ENCODE measurements around the gene CLBA1. TPM values are rescaled to one million over a fixed set of nuclear protein-coding genes. Genes with fewer than 3 reads are reported as not detected.
A peak's percentile ranks its signal among the peaks of the same experiment; 100 is the strongest.

CLBA1 gene
- total and polyA plus RNA-seq, 9 of the 15 experiments (the other 6 are each of a cell fraction or from before 2014, with no cell fraction given) = 0.04 to 3.9 (median 2.6) TPM

DNA sequence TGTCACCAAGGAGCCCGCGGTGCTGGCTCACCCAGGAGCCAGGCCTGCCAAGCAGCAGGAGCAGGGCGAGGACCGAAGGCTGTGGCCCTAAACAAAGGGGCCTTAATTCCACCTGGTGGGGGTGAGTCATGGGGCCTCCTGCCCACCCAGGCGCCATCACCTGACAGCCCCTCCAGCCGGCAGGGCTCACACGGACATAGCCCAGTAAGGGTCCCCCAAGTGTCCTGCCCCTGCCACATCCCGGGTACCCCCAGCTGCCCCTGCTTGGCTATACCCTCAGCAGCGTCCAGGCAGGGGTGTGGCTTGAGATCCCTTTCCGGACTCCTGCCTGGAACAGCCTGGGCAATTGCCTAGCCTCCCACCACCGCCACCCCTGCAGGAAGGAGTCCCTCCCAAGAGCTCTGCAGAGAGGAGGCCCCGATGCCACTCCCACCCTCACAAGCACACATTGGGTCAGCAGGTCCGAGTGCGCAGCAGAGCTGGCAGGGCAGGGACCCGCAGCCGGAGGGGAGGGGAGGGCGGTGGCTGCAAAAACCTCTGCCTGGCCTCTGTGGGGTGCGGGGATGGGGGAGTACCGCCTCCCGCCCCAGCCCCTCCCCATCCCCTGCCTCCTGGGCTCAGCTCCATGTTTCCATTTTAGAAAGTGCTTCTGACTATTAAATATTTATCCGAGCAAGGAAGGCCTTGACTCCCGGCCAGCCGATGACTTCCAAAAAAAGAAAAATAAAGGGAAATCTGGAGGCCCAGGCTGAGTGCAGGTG, 12.0 kb upstream of the CLBA1 start:
- H3K79me2 ChIP-seq (ENCODE audit: control insufficient read depth, insufficient read depth, low read length) = no peaks in the 10 kb centered on the region
- H3K4me2 ChIP-seq (ENCODE audit: insufficient read depth, low read length) = no peak overlapping the region
- H3K36me3 ChIP-seq (ENCODE audit: control insufficient read depth, insufficient read depth, low read length) = no peaks in the 10 kb centered on the region
- ATAC-seq (no peak), DNase-seq (ENCODE audit: extremely low read depth in 1 of 4, low spot score in 3 of 4) (no peak), FAIRE-seq (no peak)
- no peak overlapping the region for H2AFZ ChIP-seq (ENCODE audit: low read depth, low read length)
- intact Hi-C loops (cut with micrococcal nuclease) (loop anchor here (2.0 kb wide), 1 partner anchor 115 kb away; no protein-coding TSS in a partner anchor), in situ Hi-C loops (cut with MboI) (loop anchor here (5.0 kb wide), 1 partner anchor 74 kb away; no protein-coding TSS in a partner anchor)
- BruUV-seq (replicated peaks) = no TSS peak
- H3K9me1 ChIP-seq (ENCODE audit: control insufficient read depth, insufficient read depth, low read length) = no peaks in the 10 kb centered on the region
- peaks cover under 1 to 79% of the 10 kb centered on the region in 2 experiments; a peak in 3 of 5 replicates for H3K4me1 ChIP-seq (replicated peaks in 1 of 2; ENCODE audit: control insufficient read depth in 2 of 2, insufficient read depth in 2 of 2, low read length in 2 of 2)
- peaks cover 0 to 3% of the 10 kb centered on the region in 2 experiments; a peak in 1 of 5 replicates for H3K27me3 ChIP-seq (ENCODE audit: control insufficient read depth in 2 of 2, insufficient read depth in 2 of 2, low read length in 2 of 2)
- ChIA-PET CTCF (ENCODE audit: low intra/inter-chr PET ratio) (no interaction called here), POLR2A (interaction anchor here (0.8 to 1.2 kb wide), 2 partner anchors 10 to 40 kb away, joined by 3 read pairs; no protein-coding TSS in a partner anchor)
- H3K9me3 ChIP-seq (replicated peaks; ENCODE audit: control insufficient read depth, insufficient read depth, low read depth, low read length) = no peaks in the 10 kb centered on the region
- peaks cover 16% of the 10 kb centered on the region; the same call in 1 of the 2 replicates for H4K20me1 ChIP-seq (replicated peaks; ENCODE audit: control insufficient read depth, insufficient read depth, low read length)
- 17% methylated on average over 13 of the region's 23 CpGs for WGBS (ENCODE audit: insufficient coverage, low coverage, missing lambda C conversion rate)
- no peak overlapping the region for H3K27ac ChIP-seq (ENCODE audit: extremely low read depth, low read depth, low read length)
- H3K4me3 ChIP-seq = no peak overlapping the region
- H3K9ac ChIP-seq (ENCODE audit: insufficient read depth in 1 of 2, low read depth in 2 of 2, low read length in 2 of 2) = 0 out of 4 replicates have a peak overlapping the region, but pooled peaks of 1 of the 2 experiments have one; percentile 45
- TF ChIP-seq, protein P1, sequence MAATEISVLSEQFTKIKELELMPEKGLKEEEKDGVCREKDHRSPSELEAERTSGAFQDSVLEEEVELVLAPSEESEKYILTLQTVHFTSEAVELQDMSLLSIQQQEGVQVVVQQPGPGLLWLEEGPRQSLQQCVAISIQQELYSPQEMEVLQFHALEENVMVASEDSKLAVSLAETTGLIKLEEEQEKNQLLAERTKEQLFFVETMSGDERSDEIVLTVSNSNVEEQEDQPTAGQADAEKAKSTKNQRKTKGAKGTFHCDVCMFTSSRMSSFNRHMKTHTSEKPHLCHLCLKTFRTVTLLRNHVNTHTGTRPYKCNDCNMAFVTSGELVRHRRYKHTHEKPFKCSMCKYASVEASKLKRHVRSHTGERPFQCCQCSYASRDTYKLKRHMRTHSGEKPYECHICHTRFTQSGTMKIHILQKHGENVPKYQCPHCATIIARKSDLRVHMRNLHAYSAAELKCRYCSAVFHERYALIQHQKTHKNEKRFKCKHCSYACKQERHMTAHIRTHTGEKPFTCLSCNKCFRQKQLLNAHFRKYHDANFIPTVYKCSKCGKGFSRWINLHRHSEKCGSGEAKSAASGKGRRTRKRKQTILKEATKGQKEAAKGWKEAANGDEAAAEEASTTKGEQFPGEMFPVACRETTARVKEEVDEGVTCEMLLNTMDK (IDR thresholded peaks at IDR 0.05; ENCODE audit: borderline replicate concordance, insufficient read depth, low read depth, low read length, poor library complexity, severe bottlenecking) = no peak
- TF ChIP-seq ZKSCAN1 (IDR thresholded peaks at IDR 0.05; ENCODE audit: low read depth, low read length) = 0 out of 2 replicates have a peak, but pooled peaks have one; percentile 18
- TF ChIP-seq NBN (IDR thresholded peaks at IDR 0.05; ENCODE audit: low read depth) = no peak
- no peak for TF ChIP-seq SMAD1 (IDR thresholded peaks at IDR 0.05; ENCODE audit: low read depth, low read length, partially characterized antibody)
- TF ChIP-seq, protein P2, sequence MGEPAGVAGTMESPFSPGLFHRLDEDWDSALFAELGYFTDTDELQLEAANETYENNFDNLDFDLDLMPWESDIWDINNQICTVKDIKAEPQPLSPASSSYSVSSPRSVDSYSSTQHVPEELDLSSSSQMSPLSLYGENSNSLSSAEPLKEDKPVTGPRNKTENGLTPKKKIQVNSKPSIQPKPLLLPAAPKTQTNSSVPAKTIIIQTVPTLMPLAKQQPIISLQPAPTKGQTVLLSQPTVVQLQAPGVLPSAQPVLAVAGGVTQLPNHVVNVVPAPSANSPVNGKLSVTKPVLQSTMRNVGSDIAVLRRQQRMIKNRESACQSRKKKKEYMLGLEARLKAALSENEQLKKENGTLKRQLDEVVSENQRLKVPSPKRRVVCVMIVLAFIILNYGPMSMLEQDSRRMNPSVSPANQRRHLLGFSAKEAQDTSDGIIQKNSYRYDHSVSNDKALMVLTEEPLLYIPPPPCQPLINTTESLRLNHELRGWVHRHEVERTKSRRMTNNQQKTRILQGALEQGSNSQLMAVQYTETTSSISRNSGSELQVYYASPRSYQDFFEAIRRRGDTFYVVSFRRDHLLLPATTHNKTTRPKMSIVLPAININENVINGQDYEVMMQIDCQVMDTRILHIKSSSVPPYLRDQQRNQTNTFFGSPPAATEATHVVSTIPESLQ (CRISPR knock-in tag; IDR thresholded peaks at IDR 0.05) = no peak
- 0 out of 2 replicates have a peak, but pooled peaks have one; percentile 9 for TF ChIP-seq FOSL1 (tag; conservative IDR thresholded peaks at IDR 0.05)
- TF ChIP-seq, protein P3, sequence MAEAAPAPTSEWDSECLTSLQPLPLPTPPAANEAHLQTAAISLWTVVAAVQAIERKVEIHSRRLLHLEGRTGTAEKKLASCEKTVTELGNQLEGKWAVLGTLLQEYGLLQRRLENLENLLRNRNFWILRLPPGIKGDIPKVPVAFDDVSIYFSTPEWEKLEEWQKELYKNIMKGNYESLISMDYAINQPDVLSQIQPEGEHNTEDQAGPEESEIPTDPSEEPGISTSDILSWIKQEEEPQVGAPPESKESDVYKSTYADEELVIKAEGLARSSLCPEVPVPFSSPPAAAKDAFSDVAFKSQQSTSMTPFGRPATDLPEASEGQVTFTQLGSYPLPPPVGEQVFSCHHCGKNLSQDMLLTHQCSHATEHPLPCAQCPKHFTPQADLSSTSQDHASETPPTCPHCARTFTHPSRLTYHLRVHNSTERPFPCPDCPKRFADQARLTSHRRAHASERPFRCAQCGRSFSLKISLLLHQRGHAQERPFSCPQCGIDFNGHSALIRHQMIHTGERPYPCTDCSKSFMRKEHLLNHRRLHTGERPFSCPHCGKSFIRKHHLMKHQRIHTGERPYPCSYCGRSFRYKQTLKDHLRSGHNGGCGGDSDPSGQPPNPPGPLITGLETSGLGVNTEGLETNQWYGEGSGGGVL (CRISPR knock-in tag; IDR thresholded peaks at IDR 0.05) = no peak
- TF ChIP-seq ZEB2 (IDR thresholded peaks at IDR 0.05) = no peak
- no peak for TF ChIP-seq FOXA1 (IDR thresholded peaks at IDR 0.05; ENCODE audit: borderline replicate concordance)
- no peak for TF ChIP-seq ELF1 (tag; IDR thresholded peaks at IDR 0.05)
- TF ChIP-seq, protein P4, sequence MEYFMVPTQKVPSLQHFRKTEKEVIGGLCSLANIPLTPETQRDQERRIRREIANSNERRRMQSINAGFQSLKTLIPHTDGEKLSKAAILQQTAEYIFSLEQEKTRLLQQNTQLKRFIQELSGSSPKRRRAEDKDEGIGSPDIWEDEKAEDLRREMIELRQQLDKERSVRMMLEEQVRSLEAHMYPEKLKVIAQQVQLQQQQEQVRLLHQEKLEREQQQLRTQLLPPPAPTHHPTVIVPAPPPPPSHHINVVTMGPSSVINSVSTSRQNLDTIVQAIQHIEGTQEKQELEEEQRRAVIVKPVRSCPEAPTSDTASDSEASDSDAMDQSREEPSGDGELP (CRISPR knock-in tag; IDR thresholded peaks at IDR 0.05; ENCODE audit: borderline replicate concordance) = no peak
- TF ChIP-seq CEBPB (tag; IDR thresholded peaks at IDR 0.05) = no peak

Data from K562 (cell line).